ENCODE results near the gene FKBP1B.
A peak's percentile ranks its signal among the peaks of the same experiment; 100 is the strongest.

FKBP1B gene

GRCh38 chr2:24111407-24111901, 61.9 kb downstream of the FKBP1B start:
- ATAC-seq (ENCODE audit: low read depth), result peak; percentile 87
- TF ChIP-seq, protein P1, sequence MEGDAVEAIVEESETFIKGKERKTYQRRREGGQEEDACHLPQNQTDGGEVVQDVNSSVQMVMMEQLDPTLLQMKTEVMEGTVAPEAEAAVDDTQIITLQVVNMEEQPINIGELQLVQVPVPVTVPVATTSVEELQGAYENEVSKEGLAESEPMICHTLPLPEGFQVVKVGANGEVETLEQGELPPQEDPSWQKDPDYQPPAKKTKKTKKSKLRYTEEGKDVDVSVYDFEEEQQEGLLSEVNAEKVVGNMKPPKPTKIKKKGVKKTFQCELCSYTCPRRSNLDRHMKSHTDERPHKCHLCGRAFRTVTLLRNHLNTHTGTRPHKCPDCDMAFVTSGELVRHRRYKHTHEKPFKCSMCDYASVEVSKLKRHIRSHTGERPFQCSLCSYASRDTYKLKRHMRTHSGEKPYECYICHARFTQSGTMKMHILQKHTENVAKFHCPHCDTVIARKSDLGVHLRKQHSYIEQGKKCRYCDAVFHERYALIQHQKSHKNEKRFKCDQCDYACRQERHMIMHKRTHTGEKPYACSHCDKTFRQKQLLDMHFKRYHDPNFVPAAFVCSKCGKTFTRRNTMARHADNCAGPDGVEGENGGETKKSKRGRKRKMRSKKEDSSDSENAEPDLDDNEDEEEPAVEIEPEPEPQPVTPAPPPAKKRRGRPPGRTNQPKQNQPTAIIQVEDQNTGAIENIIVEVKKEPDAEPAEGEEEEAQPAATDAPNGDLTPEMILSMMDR (IDR thresholded peaks at IDR 0.05; ENCODE audit: poor library complexity, severe bottlenecking), result no peak

More at GRCh38 chr2:24111407-24111901, 61.9 kb downstream of the FKBP1B start:
- no peak for DNase-seq (ENCODE audit: low spot score)
- peaks cover 18% of the 10 kb centered on the region for H3K4me1 ChIP-seq (ENCODE audit: insufficient read depth, poor library complexity, severe bottlenecking)
- no peaks in the 10 kb centered on the region for H3K36me3 ChIP-seq (ENCODE audit: low read depth)
- no peaks in the 10 kb centered on the region for H3K27me3 ChIP-seq (ENCODE audit: insufficient read depth, poor library complexity, severe bottlenecking)
- H3K27ac ChIP-seq (ENCODE audit: poor library complexity, severe bottlenecking), result peak overlapping the region; percentile 82
- H3K9me3 ChIP-seq (ENCODE audit: severe bottlenecking), result peaks cover 6% of the 10 kb centered on the region
- no peak overlapping the region for H3K4me3 ChIP-seq (ENCODE audit: severe bottlenecking)

Data from RWPE2 (cell line).